ENCODE data around the gene PPFIA1. TPM values are rescaled to one million over a fixed set of nuclear protein-coding genes. Genes with fewer than 3 reads are reported as not detected.
"Not testable (repeated sequence)": the region's sequence is repeated elsewhere in the genome, so short reads cannot be mapped to it uniquely, and the experiment has no call there.

PPFIA1 gene
- total RNA-seq, 1 donor from 2014 or later: 38.6 TPM

GRCh38 chr11:70402016-70402415 is 131.5 kb downstream of the PPFIA1 start:
- DNase-seq (ENCODE audit: low read depth): no peak
- TF ChIP-seq, protein P1, sequence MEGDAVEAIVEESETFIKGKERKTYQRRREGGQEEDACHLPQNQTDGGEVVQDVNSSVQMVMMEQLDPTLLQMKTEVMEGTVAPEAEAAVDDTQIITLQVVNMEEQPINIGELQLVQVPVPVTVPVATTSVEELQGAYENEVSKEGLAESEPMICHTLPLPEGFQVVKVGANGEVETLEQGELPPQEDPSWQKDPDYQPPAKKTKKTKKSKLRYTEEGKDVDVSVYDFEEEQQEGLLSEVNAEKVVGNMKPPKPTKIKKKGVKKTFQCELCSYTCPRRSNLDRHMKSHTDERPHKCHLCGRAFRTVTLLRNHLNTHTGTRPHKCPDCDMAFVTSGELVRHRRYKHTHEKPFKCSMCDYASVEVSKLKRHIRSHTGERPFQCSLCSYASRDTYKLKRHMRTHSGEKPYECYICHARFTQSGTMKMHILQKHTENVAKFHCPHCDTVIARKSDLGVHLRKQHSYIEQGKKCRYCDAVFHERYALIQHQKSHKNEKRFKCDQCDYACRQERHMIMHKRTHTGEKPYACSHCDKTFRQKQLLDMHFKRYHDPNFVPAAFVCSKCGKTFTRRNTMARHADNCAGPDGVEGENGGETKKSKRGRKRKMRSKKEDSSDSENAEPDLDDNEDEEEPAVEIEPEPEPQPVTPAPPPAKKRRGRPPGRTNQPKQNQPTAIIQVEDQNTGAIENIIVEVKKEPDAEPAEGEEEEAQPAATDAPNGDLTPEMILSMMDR (IDR thresholded peaks at IDR 0.05; ENCODE audit: insufficient read depth, low read length, poor library complexity, severe bottlenecking): no peak
- peaks cover 1% of the 10 kb centered on the region for H3K36me3 ChIP-seq (ENCODE audit: control insufficient read depth, insufficient read depth, low read length)
- H3K27me3 ChIP-seq (ENCODE audit: control insufficient read depth, insufficient read depth, low read length): no peaks in the 10 kb centered on the region
- H3K4me3 ChIP-seq (ENCODE audit: low read depth, low read length): no peak overlapping the region

DNA sequence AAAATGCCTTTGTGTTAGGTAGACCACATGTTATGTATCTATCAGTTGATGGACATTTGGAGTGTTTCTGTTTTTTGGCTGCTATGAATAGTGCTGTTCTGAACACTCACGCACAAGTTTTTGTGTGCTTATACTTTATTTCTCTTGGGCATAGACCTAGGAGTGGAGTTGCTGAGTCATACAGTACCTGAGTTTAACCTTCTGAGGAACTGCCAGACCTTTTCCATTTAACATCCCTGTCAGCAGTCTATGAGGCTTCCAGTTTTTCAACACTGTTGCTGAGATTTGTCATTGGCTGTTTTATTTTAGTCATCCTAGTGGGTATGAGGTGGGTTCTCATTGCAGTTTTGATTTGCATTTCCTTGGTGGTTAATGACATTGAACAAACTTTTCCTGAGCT is 132.2 kb downstream of the PPFIA1 start:
- TF ChIP-seq, protein P1 (IDR thresholded peaks at IDR 0.05; ENCODE audit: insufficient read depth, low read length, poor library complexity, severe bottlenecking): no peak
- no peak for DNase-seq (ENCODE audit: low read depth)
- Histone ChIP-seq H3K27me3 (ENCODE audit: control insufficient read depth, insufficient read depth, low read length) (no peaks in the 10 kb centered on the region), H3K4me3 (ENCODE audit: low read depth, low read length) (no peak overlapping the region), H3K36me3 (ENCODE audit: control insufficient read depth, insufficient read depth, low read length) (peaks cover 1% of the 10 kb centered on the region)

DNA sequence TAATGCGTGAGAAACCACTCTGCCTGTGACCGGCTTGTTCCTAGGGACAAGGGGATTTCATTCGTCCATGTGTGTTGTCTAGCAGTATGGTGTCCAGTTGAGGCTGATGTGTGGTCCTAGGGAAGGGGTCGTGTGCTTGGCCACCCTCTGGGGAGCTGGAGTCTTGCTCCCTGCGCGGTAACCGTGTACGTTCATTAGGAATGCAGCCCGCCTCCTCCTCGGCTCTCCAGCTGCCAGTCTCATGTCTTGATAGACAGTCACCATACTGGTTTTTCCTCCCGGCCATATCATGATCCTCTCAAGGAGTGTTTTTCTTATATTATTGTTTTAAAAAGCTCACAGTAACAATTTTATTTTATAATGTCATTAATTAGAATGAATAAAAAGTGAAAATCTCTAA is 133.8 kb downstream of the PPFIA1 start:
- H3K36me3 ChIP-seq (ENCODE audit: control insufficient read depth, insufficient read depth, low read length): peaks cover 1% of the 10 kb centered on the region
- no peaks in the 10 kb centered on the region for H3K27me3 ChIP-seq (ENCODE audit: control insufficient read depth, insufficient read depth, low read length)
- TF ChIP-seq, protein P1 (IDR thresholded peaks at IDR 0.05; ENCODE audit: insufficient read depth, low read length, poor library complexity, severe bottlenecking): no peak
- DNase-seq (ENCODE audit: low read depth): no peak
- no peak overlapping the region for H3K4me3 ChIP-seq (ENCODE audit: low read depth, low read length)

DNA sequence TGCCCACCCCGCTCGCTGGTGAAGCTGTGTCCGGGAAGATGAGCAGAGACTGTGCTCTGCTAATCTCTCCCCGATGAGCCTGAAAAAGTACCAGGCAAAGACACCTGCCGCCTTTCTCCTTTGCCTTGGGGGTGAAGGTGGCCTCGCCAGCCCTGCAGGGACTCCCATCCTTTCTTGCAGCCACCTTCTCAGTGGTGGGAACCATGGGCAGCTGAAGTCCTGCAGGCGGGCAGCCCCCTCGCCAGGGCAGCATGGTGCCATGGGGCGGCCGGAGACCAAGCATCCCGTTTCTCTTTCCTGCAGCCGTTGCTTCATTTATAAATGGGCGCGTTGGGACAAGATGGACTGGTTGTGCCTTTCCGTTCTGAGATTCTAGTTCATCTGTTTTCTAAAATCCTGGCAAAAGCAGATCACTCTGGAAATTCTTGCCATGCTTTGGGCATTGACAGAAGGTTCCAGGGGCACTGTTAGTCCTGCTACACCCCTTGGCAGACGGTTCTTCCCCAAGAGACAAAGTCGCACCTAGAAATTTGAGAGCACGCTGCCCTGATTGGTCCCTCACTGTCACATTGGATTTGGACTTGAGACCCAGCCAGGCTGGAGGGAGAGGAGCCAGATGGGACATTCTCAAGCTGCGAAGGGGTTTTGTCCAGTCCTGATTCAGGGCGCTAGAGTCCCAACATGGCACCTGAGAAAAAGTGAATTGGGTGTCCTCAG is 135.3 kb downstream of the PPFIA1 start:
- Histone ChIP-seq H3K27me3 (ENCODE audit: control insufficient read depth, insufficient read depth, low read length) (no peaks in the 10 kb centered on the region), H3K36me3 (ENCODE audit: control insufficient read depth, insufficient read depth, low read length) (peaks cover 4% of the 10 kb centered on the region), H3K4me3 (ENCODE audit: low read depth, low read length) (no peak overlapping the region)
- TF ChIP-seq, protein P1 (IDR thresholded peaks at IDR 0.05; ENCODE audit: insufficient read depth, low read length, poor library complexity, severe bottlenecking): no peak
- DNase-seq (ENCODE audit: low read depth): no peak

GRCh38 chr11:70407121-70407520 is 136.6 kb downstream of the PPFIA1 start:
- Histone ChIP-seq H3K4me3 (ENCODE audit: low read depth, low read length) (no peak overlapping the region), H3K27me3 (ENCODE audit: control insufficient read depth, insufficient read depth, low read length) (no peaks in the 10 kb centered on the region), H3K36me3 (ENCODE audit: control insufficient read depth, insufficient read depth, low read length) (peaks cover 9% of the 10 kb centered on the region)
- DNase-seq (ENCODE audit: low read depth): no peak
- TF ChIP-seq, protein P1 (IDR thresholded peaks at IDR 0.05; ENCODE audit: insufficient read depth, low read length, poor library complexity, severe bottlenecking): no peak

GRCh38 chr11:70407814-70408213 is 137.3 kb downstream of the PPFIA1 start:
- Histone ChIP-seq H3K4me3 (ENCODE audit: low read depth, low read length) (no peak overlapping the region), H3K36me3 (ENCODE audit: control insufficient read depth, insufficient read depth, low read length) (peaks cover 9% of the 10 kb centered on the region), H3K27me3 (ENCODE audit: control insufficient read depth, insufficient read depth, low read length) (no peaks in the 10 kb centered on the region)
- TF ChIP-seq, protein P1 (IDR thresholded peaks at IDR 0.05; ENCODE audit: insufficient read depth, low read length, poor library complexity, severe bottlenecking): no peak
- no peak for DNase-seq (ENCODE audit: low read depth)

DNA sequence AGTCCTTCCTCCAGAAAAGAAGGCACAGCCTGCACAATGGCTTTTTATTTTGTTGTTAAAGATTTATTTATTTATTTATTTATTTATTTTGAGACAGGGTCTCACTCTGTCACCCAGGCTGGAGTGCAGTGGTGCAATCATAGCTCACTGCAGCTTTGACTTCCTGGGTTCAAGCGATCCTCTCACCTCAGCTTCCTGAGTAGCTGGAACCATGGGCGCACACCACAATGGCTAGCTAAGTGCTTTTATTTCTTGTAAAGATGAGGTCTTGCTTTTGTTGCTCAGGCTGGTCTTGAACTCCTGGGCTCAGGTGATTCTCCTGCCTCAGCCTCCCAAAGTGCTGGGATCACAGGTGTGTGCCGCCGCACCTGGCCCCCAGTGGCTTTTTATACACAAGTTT is 137.8 kb downstream of the PPFIA1 start:
- DNase-seq (ENCODE audit: low read depth); H3K4me3 ChIP-seq (ENCODE audit: low read depth, low read length); H3K36me3 ChIP-seq (ENCODE audit: control insufficient read depth, insufficient read depth, low read length); H3K27me3 ChIP-seq (ENCODE audit: control insufficient read depth, insufficient read depth, low read length): not testable (repeated sequence)
